GM18511 (cell line): Measurements from ENCODE around the gene SH3BP2.

Source experiments
- ATAC-seq: cut with Tn5 transposase; IDR thresholded peaks from one replicate; pipeline ENCODE4 v1.9.1; 2021; ENCODE audit warnings: mild to moderate bottlenecking, moderate library complexity; ENCODE audit not compliant: unreplicated experiment

Gene SH3BP2, protein sequence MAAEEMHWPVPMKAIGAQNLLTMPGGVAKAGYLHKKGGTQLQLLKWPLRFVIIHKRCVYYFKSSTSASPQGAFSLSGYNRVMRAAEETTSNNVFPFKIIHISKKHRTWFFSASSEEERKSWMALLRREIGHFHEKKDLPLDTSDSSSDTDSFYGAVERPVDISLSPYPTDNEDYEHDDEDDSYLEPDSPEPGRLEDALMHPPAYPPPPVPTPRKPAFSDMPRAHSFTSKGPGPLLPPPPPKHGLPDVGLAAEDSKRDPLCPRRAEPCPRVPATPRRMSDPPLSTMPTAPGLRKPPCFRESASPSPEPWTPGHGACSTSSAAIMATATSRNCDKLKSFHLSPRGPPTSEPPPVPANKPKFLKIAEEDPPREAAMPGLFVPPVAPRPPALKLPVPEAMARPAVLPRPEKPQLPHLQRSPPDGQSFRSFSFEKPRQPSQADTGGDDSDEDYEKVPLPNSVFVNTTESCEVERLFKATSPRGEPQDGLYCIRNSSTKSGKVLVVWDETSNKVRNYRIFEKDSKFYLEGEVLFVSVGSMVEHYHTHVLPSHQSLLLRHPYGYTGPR

DNA sequence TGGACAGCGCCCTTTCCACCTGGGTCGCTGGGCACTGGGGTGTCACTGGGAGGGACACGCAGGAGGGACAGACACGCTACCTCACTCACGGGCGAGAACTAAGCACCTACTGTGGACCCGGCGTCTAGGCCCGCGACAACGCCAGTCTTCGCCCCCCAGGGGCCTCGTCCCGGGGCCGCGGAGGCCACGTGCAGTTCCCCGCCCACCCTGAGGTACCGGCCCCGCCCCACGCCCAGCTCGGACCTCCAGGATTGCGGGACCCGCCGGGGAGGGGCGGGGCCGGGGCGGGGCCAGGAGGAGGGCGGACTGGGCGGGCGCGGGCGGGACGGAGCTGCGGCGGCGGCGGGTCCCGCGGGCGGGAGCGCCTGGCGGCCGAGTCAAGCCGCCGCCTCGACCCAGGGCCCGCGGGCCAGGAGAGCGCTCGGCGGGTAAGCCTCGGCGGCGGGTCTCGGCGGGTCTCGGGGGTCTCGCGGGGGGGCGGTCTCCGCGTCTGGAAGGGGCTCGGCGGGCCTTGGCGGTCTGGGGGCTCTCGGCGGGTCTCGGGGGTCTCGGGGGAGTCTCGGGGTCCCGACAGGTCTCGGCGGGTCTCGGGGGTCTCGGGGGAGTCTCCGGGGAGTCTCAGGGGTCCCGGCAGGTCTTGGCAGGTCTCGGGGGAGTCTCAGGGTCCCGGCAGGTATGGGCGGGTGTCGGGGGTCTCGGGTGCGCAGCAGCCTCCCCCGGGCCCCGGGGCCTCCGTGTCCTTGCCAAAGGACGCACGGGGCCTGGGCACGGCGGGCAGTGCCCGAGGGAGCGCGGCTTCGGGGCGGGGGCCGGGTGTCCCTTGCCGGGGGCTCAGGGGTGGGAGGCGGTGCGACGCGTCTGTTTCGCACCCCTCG lies at the start of gene SH3BP2:
TSS of gene SH3BP2 (plus strand) at position 375 of the 875 bp plus-strand sequence. CDS start 27,533 bp downstream, outside the sequence.
- ATAC-seq: peak; percentile 47

DNA sequence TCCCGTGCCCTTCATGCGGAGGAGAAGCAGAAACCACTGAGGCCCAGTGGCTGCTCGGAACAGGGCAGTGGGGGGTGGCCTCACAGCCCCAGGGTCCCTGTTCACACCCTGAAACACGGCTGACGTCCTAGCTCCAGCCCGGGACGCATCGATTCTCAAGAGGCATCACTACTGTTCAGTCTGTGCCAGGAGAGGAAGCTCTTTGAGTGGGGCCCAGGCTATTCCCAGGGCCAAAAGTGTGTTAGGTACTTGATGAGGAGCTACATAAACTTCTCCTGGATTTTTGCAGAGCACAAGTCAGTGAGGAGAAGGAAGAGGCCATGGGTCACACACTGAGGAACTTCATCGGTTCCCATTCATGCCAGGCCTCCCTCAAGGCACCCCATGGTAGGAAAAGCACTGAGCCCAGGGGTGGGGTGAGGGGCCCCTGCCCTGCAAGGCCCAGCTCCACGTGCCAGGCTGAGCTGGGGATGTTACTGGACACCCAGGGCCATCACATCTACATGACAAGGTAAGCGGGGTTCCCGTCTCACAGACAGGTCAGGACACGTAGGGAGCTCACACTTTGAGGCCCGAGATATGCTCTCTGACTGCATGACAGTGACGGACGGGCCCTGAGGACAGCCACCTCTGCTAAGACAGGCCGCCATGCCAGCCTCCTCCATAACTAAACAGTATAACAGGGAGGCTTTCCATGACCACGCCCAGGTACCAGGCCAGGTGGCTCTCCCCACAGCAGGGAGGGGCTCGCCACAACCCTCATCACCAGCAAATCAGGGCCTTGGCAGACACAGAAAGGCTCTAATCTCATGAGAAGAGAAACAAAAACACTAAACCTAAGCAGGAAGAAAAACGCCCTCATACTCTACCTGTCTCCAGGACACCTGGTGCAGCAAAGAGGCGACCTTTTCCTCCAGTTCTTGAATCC lies 49.1 kb upstream of the SH3BP2 start:
- ATAC-seq: no peak

DNA sequence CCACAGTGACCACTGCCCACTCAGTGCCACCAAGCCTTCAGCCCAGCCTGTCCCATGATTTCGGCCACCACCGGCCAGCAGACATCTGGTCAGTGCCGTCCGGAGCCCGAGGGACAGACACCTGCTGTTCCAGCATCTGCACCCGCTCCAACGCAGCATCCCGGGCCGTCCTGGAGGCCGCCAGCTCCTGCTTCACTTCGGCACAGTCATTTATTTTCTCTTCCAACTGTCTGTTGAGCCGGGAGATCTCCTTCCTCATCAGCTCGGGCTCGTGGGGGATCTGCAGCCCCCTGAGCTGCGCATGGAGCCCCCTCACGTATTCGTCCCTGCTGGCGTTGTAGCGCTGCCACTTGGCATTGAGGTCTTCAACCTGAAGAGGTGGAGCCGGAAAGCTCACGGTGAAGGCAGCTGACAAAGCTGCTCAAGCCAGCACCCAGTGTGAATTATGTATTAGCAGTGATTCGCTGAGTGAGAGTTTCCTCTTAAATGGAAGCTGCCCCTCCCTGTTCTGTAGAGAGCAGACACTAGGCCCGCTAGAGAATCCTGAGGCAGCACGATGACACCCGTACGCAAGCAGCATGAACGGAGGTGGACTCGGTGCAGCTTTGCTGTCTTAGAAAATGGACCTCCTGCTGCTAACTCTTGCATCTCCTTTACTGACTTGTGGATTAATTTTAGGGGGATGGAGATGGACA lies 48.2 kb upstream of the SH3BP2 start:
- no peak for ATAC-seq

DNA sequence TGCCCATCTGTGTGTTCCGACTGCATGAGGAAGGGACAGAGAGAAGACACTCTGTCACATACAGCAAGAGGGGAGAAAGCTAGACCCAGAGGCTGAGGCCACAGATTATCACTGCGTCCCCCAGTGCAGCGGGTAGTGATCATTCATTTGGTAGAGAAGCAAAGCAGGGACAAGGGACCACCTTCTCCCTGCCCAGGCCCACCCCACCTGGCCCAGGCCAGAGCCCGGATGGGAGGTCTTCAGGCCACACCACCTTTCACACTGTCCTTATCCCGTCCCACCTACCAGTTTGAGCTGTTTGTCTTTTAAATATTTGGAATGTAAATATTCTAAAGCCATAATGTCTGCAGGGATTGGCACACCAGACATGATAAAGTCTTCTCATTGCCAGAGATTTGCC lies 47.4 kb upstream of the SH3BP2 start:
- ATAC-seq: no peak

DNA sequence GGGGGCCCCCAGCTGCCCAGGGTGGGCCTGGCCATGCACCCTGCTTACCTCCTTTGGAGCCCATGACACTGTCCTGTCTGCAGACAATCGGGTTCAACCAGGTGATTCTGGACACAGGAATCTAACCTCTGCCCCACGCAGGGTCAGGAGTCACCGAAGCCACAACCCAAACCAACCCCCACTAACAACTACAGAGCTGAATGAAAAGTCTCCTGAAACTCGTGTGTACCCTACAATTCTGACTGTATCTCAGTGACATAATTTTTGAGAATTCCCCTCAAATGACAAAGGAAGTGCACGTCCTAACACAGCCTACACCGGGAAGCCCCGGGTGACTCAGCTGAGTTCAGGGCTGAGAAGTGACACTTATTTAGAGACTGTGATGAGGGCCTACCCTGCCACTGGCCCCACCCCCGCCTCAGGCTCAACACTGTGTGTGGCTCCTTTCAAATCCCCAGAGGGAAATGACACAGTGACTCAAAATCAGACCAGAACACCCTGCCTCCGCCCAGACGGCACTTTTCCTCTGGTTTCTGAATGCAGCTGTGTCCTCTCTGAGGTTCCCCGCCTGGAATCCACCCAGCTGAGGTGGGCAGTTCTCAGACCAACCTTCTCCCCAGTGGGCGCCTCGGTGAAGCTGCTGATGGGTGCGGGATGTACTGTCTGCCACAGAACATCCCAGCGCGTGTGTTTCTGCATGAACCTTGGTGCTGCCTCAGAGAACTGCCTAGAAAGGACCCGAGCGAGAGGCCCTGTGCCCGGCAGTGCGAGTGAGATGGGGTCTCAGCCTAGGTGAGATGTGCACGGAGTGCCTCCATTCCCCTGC lies 46.7 kb upstream of the SH3BP2 start:
- peak; percentile 93 for ATAC-seq

DNA sequence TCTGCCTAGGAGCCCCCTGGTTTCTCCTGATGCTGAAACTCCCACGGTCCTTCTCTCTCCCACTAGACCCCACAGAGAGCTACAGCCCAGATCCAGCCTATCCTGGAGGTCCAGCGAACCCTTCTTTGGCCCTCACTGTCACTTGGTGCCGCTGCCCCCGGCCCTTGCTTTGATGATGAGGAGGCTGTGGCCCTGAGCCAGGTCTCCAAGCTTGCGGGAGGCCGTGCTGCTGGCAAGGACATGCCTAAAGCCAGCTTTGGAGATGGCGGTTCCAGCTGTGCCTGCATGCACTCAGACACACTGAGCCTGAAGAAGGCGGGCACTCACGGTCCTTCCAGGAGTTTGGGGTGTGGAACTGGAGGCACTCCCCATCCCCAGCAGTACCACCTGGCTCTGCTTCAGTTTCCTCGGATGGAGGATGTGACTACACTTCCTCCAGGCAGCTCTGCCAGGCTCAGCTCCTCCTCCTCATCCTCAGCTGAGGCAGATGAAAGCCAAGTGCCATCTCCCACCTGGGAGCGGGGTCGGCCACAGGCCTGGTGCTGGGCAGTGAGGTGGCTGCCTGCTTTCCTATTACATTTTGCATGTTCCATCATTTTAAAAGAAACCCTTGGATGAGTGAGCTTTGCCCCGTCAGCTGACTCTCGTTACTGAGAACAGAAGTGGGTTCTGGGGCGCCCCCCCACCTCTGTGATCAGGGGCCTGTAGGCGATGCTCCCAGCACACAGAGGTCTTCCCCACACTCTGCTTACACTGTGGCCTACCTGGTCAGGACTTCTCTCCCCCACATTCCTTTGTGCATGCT lies 45.8 kb upstream of the SH3BP2 start:
- ATAC-seq: no peak

DNA sequence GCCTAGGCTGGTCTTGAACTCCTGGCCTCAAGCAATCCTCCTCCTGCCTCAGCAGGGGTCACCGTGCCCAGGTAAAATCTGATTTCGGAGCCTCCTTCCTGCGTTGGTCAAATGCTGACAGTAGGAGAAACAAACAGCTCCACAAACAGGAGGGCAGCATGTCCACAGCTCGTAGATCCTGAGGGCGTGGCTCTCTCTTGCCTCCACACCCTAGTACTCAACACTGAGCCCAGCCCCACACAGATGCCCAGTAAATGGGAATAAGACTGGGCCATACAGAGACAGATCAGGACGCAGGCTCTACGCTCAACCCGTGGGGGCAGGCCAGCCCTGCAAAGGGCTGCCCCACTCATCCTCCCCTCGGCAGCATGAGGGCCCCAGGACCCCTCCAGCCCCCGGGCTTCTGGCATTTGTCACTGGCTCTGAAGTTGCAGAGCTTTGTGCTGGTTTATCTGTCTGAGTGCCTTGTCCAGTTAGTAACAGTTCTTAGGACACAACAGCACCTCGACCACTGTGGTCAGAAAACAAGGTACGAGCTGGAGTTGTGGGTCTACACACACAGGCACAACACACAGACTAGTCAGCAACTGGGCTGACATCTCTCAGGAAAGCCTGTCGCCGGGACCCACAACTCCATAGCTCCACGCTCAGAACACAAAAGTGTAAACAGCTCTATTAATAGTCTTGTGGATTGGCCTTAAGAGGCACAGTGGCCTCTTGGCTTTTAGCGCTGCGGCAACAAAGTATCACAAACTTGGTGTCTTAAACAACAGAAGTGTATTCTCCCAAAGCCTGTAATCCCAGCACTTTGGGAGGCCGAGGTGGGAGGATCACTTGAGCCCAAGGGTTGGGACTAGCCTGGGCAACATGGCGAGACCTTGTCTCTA lies 41.9 kb upstream of the SH3BP2 start:
- no peak for ATAC-seq

DNA sequence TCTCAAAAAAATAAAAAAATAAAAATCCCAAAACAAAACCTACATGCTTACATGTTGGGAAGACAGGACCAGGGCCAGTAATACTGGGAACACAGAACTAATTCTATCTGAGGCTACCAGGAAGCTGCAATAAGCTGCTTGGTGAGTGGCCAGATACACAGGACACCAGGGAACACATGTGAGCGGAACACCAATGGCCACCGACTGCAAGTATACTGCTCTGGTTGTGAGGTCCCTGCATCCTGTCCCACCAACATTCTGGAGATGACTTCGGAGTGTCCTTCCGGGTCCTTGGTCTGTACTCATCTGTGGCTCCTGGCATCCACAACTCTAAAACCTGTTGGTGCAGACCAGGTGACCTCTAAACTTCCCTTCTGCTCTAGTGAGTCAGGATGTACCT lies 39.4 kb upstream of the SH3BP2 start:
- ATAC-seq: no peak

DNA sequence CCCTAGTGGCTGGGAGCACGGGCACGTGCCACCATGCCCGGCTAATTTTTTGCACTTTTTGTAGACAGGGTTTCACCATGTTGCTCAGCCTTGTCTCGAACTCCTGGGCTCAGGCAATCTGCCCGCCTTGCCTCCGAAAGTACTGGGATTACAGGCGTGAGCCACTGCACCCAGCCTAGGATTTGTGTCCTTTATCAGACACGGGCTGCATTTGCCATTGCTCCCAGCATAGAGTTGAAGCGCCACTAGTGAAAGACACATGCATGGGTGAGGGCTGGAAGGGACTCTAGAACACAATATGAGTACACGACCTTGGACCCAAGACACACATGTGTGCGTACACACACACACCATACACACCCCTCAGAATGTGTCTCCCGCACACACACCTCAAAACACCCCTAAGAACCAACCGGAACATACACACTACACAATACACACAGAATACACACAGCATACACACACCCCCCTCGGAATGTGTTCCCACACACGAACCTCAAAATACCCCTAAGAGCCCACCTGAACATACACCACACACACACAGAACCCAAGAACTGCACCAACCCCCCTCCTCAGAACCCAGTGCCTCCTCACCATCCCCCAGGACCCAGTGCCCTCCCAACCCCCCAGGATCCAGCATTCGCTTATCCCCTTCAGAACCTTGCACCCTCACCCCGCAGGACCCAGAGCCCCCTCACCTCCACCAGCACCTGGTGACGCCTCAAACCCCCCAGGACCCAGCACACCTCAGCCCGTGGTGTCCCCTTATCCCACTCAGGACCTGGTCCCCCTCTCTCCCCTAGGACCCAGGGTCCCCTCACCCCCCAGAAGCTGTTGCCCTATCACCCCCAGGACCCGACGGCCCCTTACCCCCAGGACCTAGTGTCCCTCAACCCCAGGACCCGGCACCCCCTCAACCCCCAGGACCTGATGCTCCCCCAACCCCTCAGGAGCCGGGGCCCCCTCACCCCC lies 37.8 kb upstream of the SH3BP2 start:
- no peak for ATAC-seq

DNA sequence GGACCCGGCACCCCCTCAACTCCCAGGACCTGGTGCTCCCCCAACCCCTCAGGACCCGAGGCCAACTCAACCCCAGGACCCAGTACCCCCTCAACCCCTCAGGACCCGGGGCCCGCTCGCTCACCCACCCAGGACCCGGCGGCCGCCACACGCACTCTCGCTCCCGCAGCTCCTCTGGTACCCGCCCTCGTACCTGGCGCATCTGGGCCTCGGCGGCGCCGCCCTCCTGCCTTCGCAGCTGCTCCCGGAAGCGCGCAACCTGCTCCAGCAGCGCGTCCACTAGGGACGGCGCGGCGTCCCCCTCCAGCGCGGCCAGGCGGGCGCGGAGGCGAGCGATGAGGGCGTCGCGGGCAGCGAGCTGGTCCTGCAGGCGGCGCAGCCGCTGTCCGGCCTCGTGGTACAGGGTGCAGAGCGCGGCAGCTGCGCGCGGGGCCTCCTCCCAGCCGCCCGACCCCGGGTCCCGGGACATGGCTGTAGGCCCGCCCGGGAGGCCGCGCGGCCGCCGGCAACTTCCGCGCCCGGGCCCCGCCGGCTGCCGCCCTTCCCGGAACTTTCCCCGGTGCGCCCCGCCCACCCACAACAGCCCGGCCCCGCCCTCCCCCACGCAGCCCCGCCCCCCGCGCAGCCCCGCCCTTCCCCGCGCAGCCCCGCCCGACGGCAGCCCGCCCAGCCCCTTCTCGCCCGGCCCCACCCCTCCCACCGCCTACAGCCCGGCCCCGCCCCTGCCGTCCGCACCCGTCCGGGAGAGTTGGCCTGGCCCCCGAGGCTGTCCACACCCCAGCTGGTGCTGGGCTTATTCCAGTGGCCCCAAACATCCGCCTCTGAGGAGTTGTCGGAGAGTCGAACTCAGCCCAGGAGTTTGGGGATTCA lies 36.8 kb upstream of the SH3BP2 start, which contains the start of gene TNIP2:
TSS of gene TNIP2 (minus strand) at position 516 of the 870 bp plus-strand sequence. CDS start at position 469, 47 bp downstream.
- peak; percentile 79 for ATAC-seq

DNA sequence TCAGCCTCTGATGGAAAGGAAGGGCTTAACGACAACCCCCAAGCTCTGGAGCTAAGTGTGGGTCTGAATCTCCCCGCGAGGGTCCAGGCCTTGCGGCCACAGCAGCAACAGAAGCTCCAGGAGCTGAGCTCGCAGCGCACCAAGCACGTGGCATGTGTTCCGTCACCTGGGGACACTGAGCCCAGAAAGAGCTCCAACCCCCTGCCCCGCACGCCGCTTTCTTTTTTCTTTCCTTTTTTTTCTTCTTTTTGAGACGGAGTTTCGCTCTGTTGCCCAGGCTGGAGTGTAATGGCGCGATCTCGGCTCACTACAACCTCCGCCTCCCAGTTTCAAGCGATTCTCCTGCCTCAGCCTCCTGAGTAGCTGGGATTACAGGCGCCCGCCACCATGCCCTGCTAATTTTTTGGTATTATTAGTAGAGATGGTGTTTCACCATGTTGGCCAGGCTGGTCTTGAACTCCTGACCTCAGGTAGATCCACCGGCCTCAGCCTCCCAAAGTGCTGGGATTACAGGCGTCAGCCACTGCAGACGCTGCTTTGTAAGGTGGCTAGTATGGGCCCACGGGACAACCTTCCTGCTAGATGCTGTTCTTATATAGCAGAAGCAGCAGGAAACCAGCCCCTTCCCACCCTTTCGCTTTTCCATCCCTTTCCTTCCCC lies 36.1 kb upstream of the SH3BP2 start:
- ATAC-seq: no peak

DNA sequence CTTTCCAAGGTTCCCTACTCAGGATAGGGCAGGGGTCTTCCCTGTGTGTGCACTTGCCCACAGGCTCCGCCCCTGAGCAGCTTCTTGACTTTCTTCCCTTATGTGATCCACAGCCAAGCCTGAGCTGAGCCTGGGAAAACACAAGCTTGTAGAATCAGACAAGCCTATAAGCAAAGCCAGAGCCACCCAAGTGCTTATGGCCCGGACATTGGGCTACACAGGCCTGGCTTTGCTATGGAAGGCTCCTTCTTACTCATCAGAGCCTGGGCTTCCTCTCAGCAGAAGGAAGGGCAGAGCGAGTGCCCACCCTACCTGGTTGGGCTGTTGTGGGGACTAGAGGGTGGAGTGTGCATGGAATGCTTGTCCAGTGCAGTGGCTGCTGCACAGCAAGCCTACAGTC lies 35.5 kb upstream of the SH3BP2 start:
- no peak for ATAC-seq

DNA sequence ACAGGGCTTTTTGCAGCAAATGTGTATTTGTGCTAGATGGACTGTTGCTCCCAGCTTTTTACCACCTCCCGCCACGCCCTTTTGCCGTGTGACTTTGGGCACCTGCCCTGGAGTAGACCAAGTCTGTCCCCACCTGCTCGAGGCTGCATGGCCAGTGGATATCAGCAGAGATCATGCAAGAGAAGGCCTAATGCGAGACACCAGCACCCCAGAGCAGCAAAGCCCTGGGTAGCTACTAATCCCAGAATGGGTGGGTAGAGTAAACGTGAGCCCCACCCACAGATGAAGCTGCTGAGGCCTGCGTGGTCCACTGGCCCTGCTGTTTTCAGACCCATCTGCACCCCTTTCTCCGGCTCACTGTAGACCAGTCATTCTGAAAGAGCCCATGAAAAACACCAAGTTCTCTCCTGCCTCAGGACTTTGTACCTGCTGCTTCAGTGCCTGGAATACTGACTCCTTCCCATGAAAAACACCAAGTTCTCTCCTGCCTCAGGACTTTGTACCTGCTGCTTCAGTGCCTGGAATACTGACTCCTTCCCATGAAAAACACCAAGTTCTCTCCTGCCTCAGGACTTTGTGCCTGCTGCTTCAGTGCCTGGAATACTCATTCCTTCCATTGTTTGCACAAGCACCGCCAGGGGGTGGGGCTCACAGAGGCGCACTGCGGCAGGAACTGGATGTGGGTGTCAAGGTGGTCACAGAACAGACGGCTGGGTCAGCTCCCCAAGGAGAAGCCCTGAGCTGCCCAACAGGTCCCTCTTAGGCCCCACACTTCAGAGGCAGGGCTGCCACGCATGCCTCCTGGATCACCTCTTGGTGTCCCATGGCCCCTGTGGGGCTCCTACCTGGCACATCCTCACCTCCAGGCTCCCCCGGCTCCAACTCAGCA lies 31.6 kb upstream of the SH3BP2 start:
- ATAC-seq: no peak

DNA sequence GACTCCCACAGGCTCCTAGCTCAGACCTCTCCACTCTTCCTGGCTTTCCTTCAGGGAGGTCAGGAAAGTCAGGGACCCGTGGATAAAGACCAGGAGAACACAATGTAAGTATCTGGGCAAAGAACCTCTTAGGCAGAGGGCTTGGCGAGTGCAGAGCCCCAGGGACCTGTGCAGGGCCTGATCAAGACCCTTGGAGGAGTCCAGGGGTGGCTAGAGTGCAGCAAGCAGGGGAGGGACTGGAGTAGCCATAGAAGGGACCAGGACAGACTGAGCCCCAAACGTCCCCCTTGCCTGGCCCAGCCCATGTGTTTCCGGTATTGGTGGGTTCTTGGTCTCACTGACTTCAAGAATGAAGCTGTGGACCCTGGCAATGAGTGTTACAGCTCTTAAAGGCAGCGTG lies 30.8 kb upstream of the SH3BP2 start:
- ATAC-seq: no peak
